Skin of body (tissue), 2 donors: ENCODE measurements around the gene CYFIP1. TPM values are rescaled to one million over a fixed set of nuclear protein-coding genes. Genes with fewer than 3 reads are reported as not detected.

Source experiments
- DNase-seq: peaks from one replicate; lab custom pipeline; 2025; lab: John Stamatoyannopoulos, UW
- total RNA-seq: library from RNA; depleted of rRNA; stranded (reverse); fragments of >200 nt; gene quantifications from one replicate; pipeline ENCODE4 v1.2.3, GENCODE V29; 2014

Gene CYFIP1
- total RNA-seq, 1 donor from 2014 or later, result 72.5 TPM

- no peak for DNase-seq
These were observed 88.5 kb downstream of the CYFIP1 start for GRCh38 chr15:22891426-22892210.

GRCh38 chr15:22890296-22890695 lies 89.9 kb downstream of the CYFIP1 start:
- DNase-seq, result no peak

- DNase-seq, result no peak
These were observed 90.9 kb downstream of the CYFIP1 start for GRCh38 chr15:22889146-22889818.

GRCh38 chr15:22888120-22888859 lies 91.9 kb downstream of the CYFIP1 start:
- no peak for DNase-seq

- no peak for DNase-seq
These were observed 92.8 kb downstream of the CYFIP1 start for GRCh38 chr15:22887157-22887951.

- no peak for DNase-seq
These were observed 95.0 kb downstream of the CYFIP1 start for GRCh38 chr15:22885120-22885519.

- DNase-seq, result no peak
These were observed 95.8 kb downstream of the CYFIP1 start for GRCh38 chr15:22884344-22884743.

- no peak for DNase-seq
These were observed 97.0 kb downstream of the CYFIP1 start for GRCh38 chr15:22883196-22883595.

GRCh38 chr15:22881739-22882440 lies 98.3 kb downstream of the CYFIP1 start:
- no peak for DNase-seq

- no peak for DNase-seq
These were observed 99.0 kb downstream of the CYFIP1 start for GRCh38 chr15:22880981-22881738.

- no peak for DNase-seq
These were observed 99.8 kb downstream of the CYFIP1 start for GRCh38 chr15:22880068-22880980.

GRCh38 chr15:22878103-22878502 lies 102.1 kb downstream of the CYFIP1 start:
- no peak for DNase-seq

GRCh38 chr15:22877607-22878006 lies 102.6 kb downstream of the CYFIP1 start:
- no peak for DNase-seq

GRCh38 chr15:22877117-22877516 lies 103.1 kb downstream of the CYFIP1 start:
- no peak for DNase-seq

GRCh38 chr15:22874966-22875365 lies 105.2 kb downstream of the CYFIP1 start:
- DNase-seq, result no peak

- DNase-seq, result no peak
These were observed 105.9 kb downstream of the CYFIP1 start for GRCh38 chr15:22874256-22874655.

GRCh38 chr15:22873841-22874240 lies 106.3 kb downstream of the CYFIP1 start:
- DNase-seq, result no peak

GRCh38 chr15:22872936-22873701 lies 107.0 kb downstream of the CYFIP1 start:
- no peak for DNase-seq
